Hematopoietic multipotent progenitor cell treated with erythropoietin and hydrocortisone succinate and interleukin-3 and kit ligand, for 15 days (in vitro differentiated cells): ENCODE results near the gene TRPV5.

ENCODE experiments used
- DNase-seq: peaks from one replicate; pipeline ENCODE4 v3.0.0-alpha.2; 2015; ENCODE audit warnings: low spot score

Gene TRPV5

DNA sequence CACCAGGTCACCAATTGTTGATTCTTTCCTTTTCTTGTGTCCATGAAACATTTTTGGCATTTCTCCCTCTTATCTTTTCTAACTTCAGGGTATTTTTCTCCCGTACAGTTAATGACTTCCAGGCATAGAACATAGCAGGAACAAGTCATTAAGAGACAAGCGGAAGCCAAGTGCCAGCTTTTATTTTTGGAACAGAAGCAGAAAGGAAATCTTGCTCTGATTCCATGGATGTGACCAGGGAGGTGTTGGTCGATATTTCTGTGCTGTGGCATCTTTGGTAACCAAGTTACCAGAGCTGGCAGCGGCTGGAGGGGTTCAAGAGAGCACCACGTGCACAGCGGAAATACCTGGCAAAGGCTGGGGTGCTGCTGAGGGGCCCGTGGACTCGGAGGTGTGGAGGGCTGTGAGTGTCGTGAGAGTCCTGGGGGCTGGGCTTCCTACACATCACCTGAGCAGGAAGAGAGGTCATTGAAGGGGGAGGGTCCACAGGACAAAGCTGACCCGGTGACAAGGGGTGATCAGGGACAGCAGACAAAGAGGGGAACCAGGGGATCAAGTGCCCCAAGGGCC, 7.5 kb upstream of the TRPV5 start:
- no peak for DNase-seq

DNA sequence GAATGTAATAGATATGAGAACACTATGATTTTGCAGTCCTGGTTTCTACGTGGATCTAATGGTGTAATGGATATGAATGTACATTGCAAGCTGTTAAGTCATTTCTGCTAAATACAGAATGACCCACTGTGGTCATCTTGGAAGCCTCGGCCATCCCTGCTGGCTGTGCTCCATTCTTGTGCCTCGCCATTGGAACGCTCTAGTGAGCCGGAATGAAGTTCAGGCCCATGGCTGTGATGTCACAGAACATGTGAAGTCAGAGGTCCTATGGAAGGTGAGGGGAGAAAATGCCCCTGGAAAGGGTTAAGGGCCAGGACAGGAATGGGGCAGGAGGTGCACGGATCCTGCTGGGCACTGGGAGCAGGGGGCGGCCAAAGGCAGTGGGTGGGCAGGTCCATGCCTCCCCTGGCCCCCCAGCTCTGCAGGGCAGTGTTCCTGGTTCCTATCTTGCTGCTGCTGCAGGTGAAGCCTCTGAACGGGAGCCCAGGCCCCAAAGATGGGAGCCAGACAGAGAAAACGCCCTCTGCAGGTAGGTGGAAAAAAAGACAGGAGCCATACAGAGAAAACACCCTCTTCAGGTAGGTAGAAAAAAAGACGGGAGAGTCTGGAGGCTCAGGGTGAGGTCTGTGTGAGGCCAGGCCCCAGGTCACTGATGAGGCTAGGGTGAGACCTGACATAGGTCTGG, 5.8 kb upstream of the TRPV5 start, which contains the start of gene LLCFC1:
Gene LLCFC1 (plus strand): TSS at position 259 of the 685 bp plus-strand sequence. CDS start 138 bp downstream, at position 397.
- DNase-seq, result no peak

DNA sequence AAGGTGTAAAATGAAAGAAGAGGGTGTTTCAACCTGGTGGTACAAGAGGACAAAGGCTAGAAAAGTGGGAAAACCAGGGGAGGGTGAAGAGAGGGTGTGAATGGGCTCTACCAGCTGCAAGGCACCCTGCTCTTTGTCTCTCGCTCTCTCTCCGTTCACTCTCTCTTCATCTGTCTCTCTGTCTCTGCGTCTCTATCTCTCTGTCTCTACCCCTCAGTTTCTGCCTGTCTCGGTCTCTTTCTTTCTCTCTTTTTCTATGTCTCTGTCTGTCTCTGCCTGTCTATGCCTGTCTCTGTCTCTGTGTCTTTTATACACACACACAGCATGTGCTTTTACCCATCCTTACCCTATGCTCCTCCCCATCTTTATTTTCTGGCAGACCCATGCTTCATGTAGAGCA, 5.1 kb upstream of the TRPV5 start:
- no peak for DNase-seq

DNA sequence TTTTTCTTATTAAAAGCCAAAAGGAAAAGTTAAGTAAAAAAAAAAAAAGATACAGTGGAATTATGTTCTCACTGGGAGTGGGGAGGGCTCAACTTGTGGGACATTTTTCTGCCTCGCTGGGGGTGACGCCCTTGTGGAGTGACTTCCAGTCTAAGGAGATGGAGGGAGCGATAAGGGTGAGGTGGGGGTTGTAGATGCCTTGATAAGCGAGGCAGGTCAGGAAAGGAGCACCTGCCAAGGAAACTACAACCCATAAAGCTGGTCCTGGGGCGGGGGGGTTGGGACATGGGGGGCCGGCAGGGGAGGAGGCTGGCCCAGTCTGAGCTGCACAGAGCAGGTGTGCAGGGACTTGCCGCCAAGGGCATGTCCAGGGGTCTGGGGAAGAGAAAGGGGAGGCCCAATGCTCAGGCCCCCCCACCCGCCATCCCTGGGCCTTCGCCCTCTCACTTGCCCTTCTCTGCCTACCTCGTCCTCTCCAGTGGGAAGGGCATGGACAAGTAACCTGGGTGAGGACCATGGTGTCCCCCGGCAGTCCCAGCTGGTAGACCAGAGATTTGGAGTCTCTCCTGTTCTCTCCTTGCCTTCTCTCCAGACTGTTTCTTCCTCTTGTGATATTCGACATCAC, 2.5 kb upstream of the TRPV5 start:
- DNase-seq, result no peak

DNA sequence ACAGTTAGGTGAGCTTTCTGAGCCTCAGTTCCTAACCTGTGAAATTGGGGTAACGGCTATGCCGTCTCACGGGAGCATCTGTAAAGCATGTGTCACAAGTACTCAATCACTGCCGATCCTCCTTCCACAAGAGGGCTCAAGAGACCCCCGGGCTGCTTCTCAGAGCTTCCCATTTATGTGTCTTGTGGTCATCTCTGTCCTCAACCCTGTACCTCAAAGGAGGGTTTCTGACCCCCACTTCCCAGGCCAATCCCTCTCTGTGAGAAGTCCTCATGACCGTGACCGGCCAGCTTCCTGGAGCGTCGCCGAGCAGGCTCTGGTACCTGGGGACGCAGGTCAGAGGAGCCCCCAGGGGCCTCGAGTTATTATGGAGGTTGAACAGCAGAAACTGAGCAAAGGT, 510 bp upstream of the TRPV5 start:
- no peak for DNase-seq

DNA sequence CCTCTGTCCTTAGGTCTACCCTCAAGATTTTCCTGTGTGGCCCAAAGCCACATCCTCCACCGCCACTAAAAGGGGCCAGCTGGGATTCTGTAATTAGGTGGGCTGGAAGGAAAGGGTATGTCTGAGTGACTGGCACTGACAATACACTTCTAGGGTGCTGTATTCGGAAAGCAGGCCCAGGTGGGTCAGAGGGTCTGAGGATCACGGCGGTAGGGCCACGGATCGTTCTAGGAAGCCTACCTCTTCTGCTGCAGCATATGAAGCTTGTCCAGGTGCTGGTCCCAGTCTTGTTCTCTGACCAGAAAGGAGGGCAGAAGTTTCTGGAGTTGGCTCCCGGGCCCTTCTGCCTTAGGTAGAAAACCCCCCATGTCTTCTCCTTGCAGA, 462 bp downstream of the TRPV5 start:
- no peak for DNase-seq

DNA sequence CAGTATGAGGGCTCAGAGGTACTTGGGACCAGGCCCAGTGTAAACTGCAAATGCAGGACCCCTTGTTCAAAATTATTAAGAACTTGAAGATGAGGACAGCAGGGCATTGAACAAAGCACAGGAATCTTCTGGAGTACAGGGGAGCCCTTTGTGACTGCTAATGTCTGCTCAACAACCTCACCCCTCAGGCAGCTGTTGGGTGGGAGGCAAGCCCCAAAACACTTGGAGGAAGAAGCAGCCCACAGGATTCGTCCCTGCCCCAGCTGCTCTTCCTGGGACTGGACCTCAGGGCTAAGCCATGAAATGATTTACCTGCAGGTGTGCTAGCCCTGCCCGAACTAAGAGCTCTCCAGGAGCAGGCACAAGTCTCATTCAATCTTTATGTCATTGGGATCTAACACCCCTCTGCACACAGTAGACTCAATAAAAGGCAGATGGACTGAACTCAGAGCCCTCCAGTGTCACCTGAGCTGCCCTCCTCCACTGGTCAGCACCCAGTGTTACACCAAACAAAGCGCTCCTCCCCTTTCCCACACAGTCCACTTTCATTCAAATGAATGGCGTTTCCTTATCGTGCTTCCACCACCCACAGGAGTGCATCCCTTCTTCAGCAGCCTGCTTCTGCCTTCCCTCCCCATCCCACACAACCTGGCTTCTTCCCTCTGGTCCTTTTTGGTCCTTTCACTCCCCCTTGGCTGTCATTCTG, 1.0 kb downstream of the TRPV5 start:
- no peak for DNase-seq

DNA sequence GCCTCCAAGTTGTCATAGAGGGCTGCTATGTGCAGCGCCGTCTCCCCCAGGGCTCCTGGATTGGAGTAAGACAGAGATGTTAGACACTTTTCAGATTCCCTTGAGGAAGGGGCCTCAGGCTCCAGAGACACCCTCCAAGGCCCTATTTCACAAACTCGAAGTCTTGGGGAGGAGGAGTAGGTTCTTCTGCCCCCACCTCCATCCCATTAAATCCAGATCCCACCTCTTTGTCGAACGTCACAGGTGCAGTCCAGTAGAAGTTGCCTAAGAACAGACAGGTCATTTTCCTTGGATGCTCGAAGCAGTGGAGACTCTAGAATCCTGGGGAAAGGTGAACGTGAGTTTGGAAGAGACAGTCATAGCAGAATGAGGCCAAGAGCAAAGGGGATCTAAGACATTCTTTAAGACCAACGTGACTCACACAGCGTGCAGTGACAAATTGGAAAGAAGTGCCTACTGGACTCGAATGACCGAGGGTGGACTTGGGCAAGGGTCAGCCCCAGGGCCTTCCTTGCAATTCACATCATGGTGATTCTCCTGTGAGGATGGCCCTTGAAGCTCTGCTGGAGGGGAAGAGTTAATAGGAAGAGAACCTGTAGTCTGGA, 3.3 kb downstream of the TRPV5 start:
- no peak for DNase-seq

DNA sequence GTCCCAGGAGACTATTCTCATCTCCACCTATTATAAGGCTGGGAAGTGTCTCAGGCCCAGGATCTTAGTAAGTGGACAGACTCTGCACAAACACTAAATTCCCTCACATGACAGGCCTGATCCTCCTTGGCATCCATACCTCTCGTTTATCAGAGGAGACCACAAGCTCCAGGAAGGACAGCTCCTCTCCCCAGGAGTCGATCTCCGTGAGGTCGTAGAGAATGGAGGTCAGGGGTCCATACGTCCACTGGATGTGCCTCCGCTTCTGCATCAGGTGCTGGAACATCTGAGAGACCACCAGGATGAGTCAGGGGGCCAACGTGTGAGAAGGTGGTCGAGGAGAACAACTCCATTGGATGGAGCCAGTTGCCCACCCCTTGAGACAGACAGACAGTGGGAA, 5.6 kb downstream of the TRPV5 start:
- no peak for DNase-seq

DNA sequence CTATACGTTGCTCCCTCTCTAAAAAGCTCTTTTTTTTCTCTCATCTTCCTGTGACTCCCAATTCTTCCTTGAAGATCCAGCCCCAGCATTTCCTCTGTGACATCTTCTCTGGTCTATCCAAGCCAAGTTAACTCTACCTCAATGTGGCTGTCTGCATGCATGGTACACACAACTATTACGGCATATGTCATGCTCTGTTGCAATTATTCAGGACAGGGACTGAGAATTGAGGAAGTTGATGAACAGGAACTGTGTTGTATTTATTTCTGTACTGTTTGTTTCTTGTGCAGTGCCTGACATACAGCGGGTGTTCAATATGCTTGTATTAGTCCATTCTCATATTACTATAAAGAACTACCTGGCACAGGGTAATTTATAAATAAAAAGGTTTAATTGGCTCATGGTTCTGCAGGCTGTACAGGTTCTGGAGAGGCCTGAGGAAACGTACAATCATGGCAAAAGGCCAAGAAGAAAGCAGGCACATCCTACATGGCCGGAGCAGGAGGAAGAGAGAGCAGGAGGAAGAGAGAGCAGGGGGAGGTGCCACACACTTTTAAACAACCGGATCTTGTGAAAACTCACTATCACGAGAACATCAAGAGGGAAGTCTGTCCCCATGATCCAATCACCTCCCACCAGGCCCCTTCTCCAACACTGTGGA, 6.3 kb downstream of the TRPV5 start:
- no peak for DNase-seq

DNA sequence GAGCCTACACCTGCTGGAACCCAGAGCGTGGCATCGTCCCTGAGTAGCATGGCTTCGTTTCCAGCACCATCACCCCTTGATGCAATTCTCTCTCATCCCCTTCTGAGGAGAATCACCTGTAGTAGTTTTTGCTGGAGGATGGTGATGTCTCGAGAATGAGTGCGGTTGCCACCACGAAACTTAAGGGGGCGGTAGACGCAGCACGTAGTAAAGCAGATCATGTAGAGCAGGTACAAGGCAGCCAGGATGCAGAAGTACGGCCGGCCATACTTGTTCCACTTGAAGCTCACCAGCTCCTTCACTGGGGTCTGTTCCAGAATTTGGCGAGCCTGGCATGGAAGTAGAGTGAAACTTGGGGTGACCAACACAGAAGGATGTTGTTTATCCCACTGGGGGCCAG, 8.1 kb downstream of the TRPV5 start:
- peak; percentile 34 for DNase-seq

DNA sequence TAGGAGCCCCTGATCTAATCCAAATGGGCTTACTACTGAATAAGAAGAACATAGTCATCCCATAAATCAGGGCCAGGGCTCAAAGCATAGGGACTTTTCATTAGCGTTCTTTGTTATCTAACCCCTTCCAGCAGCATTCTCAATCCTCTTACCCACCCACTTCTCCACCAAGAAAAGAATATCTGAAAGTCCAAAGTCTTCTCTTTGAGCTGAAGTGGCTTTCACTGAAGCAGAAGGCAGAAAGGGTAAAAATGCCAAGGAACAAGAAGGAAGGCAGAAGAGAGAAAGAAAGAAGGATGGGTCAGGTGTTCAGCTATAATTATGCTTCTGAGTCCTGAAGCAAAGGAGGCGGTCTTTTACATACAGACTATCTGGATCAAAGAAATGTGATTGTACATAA, 10.2 kb downstream of the TRPV5 start:
- DNase-seq, result no peak

DNA sequence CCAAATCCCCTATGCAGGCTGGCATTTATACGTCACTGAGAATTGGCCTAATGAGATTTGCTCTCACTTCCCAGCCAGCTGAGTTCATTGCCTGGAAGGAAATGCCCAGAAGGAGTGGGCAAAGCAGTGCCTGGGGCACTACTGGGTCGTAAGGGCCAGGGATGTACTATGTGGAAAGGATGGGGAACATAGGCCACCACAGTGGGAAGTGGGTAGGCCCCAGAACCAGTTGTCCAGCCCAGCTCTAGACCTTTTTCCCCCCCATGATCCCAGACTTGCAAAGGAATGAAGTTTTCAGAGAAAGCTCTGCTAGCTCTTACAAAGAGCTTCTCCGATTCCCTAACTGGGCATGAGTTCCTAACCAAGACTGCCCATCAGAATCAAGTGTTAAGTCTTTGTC, 13.9 kb downstream of the TRPV5 start:
- DNase-seq, result no peak

DNA sequence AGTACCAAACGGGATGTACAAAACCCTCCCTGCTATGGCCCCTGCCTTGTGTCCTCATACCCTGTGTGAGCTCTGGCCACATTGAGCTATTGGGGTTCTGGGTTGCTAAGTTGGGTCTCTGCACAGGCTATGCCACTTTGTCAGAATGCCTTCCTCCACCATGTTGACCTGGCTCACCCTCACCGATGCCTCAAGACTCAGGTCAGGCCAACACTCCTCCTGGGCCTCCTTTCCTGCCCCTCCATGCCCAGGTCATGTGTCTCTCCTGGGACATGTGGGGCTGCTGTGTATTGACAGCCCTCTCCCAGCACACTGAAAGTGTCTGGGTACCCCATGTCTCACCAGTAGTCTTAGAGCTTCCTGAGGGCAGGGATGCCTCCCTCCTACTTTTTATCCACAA, 14.6 kb downstream of the TRPV5 start:
- DNase-seq, result no peak

DNA sequence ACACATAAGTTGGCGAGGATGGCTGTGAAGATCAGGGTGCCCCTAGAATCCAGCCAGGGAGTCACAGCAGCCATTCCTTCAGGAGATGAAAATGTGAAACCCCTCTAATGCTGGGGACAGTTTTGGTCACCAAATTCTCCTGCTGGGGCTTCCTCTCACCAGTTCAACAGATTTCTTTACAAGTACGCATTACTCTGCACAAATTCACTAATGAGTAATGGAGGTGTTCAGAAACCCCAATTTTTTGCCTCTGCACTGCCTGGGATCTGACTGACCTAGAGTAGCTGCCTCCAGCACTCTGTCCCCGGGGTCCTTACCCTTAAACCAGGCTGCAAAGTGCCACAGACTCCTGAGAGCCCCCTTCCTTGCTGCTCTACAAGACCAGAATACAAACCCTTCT, 16.1 kb downstream of the TRPV5 start:
- no peak for DNase-seq

DNA sequence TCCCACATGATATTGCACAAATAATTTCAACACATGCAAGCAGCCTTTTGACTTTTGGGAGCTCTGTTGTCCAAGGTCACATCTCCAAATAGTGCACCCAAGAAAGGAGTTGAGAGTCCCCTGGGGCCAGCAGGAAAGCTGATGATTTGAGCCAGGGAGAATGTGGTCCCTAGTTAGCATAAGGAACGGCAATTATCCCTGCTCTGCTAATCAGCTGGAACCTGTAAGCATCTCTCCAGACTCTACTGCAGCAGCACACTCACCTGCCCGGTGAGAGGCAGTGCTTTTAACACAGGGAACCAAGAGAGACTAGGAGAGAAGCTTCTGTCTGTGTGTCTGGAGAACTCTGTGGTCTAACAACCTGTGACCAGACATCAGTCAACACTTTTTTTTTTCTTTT, 17.0 kb downstream of the TRPV5 start:
- no peak for DNase-seq

DNA sequence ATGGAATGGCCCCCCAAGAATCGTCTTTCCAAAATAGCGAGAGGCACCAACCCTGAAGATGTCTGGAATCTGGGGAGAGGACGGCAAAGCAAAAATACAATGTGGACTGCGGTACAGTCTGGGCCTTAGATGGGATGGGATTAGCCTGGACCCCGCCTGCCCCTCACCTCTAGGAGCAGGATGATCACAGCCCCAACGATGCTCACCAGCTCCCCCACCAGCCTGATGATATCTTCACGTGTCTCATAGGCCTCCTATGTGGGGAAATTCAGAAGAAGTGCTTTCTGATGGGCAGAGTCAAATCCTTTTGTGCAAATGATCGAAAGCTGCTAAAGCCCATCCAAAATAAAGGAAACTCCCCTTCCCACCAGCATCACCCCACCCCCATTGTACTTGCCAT, 18.2 kb downstream of the TRPV5 start:
- no peak for DNase-seq

DNA sequence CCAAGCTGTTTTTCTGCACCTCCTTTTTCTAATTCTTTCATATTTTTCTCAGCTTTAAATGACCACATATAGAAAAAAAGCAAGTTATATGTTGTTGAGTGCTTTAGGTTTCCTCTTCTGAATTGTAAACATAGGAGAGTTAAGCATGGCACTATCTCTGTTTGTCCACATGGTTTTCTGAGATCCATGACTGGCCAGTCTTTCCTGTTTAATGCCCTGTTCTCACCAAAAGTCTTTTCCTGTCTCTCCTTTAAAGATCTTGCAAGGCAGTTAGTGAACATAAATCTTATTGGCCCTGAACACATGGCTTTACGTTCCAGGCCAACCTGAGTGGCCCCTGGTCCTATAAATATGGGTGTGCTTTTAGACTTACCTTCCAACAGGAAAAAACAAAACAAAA, 19.4 kb downstream of the TRPV5 start:
- DNase-seq, result no peak

DNA sequence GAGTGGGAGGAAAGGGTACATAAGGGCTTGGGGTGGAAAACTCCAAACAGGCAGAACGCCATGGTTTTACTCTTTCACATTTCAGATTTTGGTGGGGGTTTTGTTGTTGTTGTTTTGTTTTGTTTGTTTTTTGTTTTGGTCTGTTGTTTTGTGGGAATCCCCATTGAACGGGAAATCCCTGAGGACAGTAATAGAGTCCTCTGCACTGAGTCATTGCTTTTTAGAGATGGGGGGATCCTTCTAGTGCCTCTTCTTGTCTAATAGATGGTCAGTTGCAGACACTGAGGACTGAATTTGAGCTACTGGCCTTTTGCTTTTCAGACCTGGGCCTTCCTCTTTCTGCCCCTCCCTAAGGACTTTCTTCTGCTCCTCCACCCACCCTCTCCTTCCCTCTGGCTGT, 20.0 kb downstream of the TRPV5 start:
- DNase-seq, result no peak

DNA sequence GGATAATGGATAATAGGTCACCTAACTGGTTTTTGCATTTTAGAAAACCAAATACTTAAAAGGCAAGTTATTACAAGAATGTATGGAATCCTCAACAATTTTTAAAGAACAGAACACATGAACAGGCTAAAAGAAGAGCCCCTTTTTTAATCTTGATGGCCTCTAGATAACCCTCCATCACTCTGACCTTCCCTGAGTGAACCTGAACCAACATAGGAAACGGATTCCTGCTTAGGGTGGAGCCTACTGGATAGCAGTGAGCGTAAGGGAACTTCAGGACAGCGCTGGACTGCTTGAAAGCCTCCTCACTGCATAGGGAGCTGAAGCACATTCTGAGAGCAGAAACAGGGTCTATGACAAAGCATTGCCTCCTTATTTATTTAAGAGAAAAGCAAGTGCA, 20.5 kb downstream of the TRPV5 start:
- DNase-seq, result no peak

DNA sequence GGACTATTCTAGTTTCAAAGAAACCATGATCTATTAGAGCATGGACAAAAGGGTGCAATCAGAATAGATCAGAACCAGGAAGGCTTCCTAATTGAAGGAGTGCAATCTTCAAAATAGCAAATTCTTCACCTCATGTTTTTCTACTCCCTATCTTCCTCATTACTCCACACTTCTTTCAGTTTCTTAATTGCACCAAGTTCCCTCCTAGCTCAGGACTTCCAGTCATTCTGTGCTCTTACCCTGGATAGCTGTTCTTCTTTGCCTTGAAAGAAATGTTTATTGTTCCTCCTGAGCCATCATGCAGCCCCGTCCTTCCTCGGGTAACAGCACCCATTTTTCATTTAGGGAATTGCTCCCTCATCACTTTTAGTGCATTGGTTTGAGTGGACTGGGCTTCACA, 23.1 kb downstream of the TRPV5 start:
- no peak for DNase-seq

DNA sequence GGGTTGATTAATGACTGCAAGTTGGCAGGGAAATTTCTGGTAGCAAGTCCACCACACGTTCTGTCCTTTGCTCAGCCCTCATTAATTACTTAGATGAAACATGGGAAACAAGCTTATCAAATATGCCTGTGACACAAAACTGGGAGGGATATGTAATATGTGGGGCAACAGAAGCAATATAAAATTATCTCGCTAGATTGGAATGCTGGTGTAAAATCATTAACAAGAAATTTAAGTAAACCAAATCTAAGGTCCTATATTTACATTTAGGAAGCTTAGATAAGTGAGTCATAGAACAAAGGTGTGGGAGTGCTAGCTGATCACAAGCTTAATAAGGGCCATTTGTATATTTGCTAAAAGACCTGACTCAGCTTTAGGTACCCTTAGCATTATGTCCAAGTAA, 23.5 kb downstream of the TRPV5 start:
- DNase-seq, result no peak
